ENCODE measurements around the gene DGKZ.

DNA sequence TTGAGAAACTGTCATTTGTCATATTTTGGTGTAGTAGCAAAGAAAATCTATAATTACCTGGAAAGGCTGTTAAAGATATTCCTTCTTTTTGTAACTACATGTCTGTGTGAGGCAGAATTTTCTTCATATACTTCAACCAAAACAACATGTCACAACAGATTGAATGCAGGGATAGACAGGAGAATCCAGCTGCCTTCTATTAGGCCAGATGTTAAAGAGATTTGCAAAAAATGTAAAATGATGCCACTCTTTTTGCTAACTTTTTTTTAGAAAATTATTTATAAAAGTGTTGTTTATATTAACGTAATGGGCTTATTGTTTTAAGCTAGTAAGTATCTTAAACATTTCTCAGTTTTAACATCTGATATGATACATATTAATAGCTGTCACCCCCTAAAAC, 12.7 kb downstream of the DGKZ start:
- TF ChIP-seq POLR2A (IDR thresholded peaks at IDR 0.05) = no peak
- TF ChIP-seq, protein P1, sequence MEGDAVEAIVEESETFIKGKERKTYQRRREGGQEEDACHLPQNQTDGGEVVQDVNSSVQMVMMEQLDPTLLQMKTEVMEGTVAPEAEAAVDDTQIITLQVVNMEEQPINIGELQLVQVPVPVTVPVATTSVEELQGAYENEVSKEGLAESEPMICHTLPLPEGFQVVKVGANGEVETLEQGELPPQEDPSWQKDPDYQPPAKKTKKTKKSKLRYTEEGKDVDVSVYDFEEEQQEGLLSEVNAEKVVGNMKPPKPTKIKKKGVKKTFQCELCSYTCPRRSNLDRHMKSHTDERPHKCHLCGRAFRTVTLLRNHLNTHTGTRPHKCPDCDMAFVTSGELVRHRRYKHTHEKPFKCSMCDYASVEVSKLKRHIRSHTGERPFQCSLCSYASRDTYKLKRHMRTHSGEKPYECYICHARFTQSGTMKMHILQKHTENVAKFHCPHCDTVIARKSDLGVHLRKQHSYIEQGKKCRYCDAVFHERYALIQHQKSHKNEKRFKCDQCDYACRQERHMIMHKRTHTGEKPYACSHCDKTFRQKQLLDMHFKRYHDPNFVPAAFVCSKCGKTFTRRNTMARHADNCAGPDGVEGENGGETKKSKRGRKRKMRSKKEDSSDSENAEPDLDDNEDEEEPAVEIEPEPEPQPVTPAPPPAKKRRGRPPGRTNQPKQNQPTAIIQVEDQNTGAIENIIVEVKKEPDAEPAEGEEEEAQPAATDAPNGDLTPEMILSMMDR (IDR thresholded peaks at IDR 0.05) = no peak
